ENCODE results near the gene NFU1.
"Not testable (repeated sequence)": the region's sequence is repeated elsewhere in the genome, so short reads cannot be mapped to it uniquely, and the experiment has no call there.

Gene NFU1

GRCh38 chr2:69386360-69386759 is 50.9 kb downstream of the NFU1 start:
- FAIRE-seq = no peak

GRCh38 chr2:69385443-69386151 is 51.6 kb downstream of the NFU1 start:
- no peak for FAIRE-seq

GRCh38 chr2:69384618-69385081 is 52.6 kb downstream of the NFU1 start:
- no peak for FAIRE-seq

- FAIRE-seq = no peak
Observed at GRCh38 chr2:69383176-69383812, 53.9 kb downstream of the NFU1 start.

- no peak for FAIRE-seq
Observed at GRCh38 chr2:69382547-69382946, 54.7 kb downstream of the NFU1 start.

GRCh38 chr2:69381337-69381737 is 55.9 kb downstream of the NFU1 start:
- no peak for FAIRE-seq

GRCh38 chr2:69380072-69380917 is 56.9 kb downstream of the NFU1 start:
- no peak for FAIRE-seq

GRCh38 chr2:69376403-69376802 is 60.8 kb downstream of the NFU1 start:
- FAIRE-seq = no peak

GRCh38 chr2:69375494-69376353 is 61.5 kb downstream of the NFU1 start:
- FAIRE-seq = no peak

- no peak for FAIRE-seq
Observed at GRCh38 chr2:69372767-69373166, 64.5 kb downstream of the NFU1 start.

- no peak for FAIRE-seq
Observed at GRCh38 chr2:69369802-69370201, 67.4 kb downstream of the NFU1 start.

GRCh38 chr2:69368588-69368987 is 68.6 kb downstream of the NFU1 start:
- FAIRE-seq = no peak

- FAIRE-seq = no peak
Observed at GRCh38 chr2:69359371-69359770, 77.9 kb downstream of the NFU1 start.

GRCh38 chr2:69358914-69359313 is 78.3 kb downstream of the NFU1 start:
- FAIRE-seq = no peak

GRCh38 chr2:69356471-69356870 is 80.8 kb downstream of the NFU1 start:
- FAIRE-seq = no peak

- FAIRE-seq = not testable (repeated sequence)
Observed at GRCh38 chr2:69354976-69355375, 82.3 kb downstream of the NFU1 start.

GRCh38 chr2:69353360-69353759 is 83.9 kb downstream of the NFU1 start:
- FAIRE-seq = no peak

GRCh38 chr2:69348781-69349180 is 88.5 kb downstream of the NFU1 start:
- FAIRE-seq = no peak
